ENCODE data around the gene ITGB1.
"Not testable (repeated sequence)": the region's sequence is repeated elsewhere in the genome, so short reads cannot be mapped to it uniquely, and the experiment has no call there.

ITGB1 gene

GRCh38 chr10:32911285-32912016, 46.6 kb downstream of the ITGB1 start:
- no peak for TF ChIP-seq ZNF274 (IDR thresholded peaks at IDR 0.05; ENCODE audit: low read depth, low read length)
- H3K4me3 ChIP-seq (ENCODE audit: low read length), result no peak overlapping the region

DNA sequence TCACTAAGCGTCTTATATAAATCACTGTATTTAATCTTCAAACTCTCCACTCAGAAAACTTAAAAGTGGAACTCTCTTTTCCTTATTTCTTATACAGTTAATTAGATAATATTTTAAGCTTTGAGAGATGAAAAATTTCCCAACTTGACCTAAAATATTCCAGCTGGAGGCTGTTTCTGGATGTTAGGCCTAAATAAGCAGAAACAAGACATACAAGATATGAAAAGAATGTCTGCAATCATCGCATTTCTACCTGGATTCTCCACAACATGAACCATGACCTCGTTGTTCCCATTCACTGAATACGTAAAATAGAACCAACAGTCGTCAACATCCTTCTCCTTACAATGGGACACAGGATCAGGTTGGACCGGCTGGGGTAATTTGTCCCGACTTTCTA, 48.1 kb downstream of the ITGB1 start:
- not testable (repeated sequence) for H3K4me3 ChIP-seq (ENCODE audit: low read length)

DNA sequence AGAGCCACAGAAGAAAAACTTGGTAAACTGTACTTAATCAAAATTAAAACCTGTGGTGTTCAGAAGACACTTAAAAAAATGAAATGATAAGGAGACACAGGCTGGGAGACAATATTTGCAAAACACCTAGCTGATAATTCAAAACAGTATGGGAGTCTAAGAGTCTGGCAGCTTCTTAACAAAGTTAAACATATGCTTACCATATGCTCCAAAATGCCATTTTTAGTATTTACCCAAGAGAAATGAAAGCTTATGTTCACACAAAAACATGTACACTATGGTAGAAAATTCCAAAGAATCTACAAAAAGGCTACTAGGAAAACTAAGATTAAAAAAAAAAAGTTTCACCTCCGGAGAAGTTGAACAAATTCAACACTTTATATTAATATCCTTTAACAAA, 48.6 kb downstream of the ITGB1 start:
- TF ChIP-seq ZNF274 (IDR thresholded peaks at IDR 0.05; ENCODE audit: low read depth, low read length), result no peak

DNA sequence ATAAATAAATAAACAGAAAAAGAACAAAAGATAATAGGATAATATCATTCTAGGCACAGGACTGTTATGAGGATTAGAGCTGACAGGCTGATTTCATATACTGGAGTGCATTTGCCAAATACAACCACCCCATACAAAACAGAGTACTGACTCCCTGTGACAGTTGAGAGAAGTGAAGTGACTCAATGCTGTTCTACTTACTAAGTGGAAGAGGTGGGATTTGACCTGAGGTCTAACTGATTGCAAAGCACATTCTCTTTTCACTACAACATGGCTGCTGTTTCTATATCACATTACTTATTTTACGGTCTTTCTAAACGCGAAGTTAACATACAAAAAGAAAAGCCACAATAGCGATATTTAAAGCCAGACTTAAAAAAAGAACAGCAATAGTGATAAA, 51.4 kb downstream of the ITGB1 start:
- H3K4me3 ChIP-seq (ENCODE audit: low read length), result no peak overlapping the region
- no peak for TF ChIP-seq ZNF274 (IDR thresholded peaks at IDR 0.05; ENCODE audit: low read depth, low read length)

More for the DNA sequence above, 48.6 kb downstream of the ITGB1 start:
- no peak overlapping the region for H3K4me3 ChIP-seq (ENCODE audit: low read length)

DNA sequence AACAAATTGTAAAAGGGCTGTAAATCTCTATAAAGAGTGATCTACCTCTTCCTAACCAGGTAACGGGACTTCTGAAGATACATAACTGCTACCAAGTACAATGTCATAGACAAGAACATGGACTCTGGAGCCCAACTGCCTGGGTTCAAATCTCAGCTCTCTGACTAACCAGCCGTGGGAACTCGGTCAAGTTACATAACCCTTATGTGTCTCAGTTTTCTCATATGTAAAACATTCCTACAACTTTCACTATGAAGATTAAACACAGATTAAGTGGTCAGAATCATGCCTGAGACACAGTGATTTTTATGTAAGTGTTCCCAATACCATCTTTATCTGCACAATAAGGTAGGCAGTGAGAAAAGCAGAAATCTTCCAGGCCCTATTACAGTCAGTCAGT, 52.6 kb downstream of the ITGB1 start:
- no peak for TF ChIP-seq ZNF274 (IDR thresholded peaks at IDR 0.05; ENCODE audit: low read depth, low read length)
- no peak overlapping the region for H3K4me3 ChIP-seq (ENCODE audit: low read length)

GRCh38 chr10:32901815-32902214, 56.2 kb downstream of the ITGB1 start:
- no peak for TF ChIP-seq ZNF274 (IDR thresholded peaks at IDR 0.05; ENCODE audit: low read depth, low read length)
- no peak overlapping the region for H3K4me3 ChIP-seq (ENCODE audit: low read length)

- H3K4me3 ChIP-seq (ENCODE audit: low read length), result not testable (repeated sequence)
Measured at GRCh38 chr10:32895200-32895968, 62.6 kb downstream of the ITGB1 start.

- TF ChIP-seq ZNF274 (IDR thresholded peaks at IDR 0.05; ENCODE audit: low read depth, low read length), result no peak
- H3K4me3 ChIP-seq (ENCODE audit: low read length), result no peak overlapping the region
Measured at GRCh38 chr10:32893916-32894664, 63.9 kb downstream of the ITGB1 start.

DNA sequence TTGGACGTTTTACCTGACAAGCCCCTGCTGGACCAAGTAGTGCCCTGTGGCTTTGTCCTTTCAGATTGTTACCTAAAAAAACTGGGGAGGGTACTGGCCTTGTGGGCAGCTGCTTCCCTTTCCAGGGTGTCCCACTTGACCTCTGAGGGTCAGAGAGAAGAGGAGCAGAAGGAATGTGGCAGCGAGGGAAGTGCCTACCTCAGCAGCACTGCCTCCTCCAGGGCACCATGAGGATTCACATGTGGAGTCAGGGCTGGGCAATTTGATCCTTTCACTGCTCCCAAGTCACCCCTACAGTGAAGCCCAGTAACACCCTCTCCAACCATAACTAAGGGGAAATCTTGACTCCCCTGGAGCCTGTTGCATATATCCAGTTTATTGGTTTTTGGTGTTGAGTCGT, 64.6 kb downstream of the ITGB1 start:
- no peak for TF ChIP-seq ZNF274 (IDR thresholded peaks at IDR 0.05; ENCODE audit: low read depth, low read length)
- H3K4me3 ChIP-seq (ENCODE audit: low read length), result no peak overlapping the region

DNA sequence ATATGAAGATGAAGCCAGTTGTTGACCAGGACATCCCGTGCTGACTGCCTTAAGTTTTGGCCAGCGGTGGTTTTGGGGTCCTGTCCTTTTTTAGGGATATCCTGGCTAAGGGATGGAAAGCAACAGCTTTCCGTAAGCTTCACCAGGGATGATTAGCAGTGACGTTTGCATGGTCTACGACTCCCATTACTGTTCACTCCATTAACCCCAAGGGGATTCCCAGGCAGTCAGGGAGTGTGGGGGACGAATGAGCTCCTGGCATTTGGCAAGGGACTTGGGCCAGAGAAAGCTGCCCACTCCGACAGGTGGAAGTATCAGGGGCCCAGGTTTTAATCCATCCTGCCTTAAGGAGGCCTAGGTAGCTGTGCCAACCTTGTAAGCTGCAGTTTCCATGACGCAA, 66.8 kb downstream of the ITGB1 start:
- no peak overlapping the region for H3K4me3 ChIP-seq (ENCODE audit: low read length)
- no peak for TF ChIP-seq ZNF274 (IDR thresholded peaks at IDR 0.05; ENCODE audit: low read depth, low read length)

- no peak overlapping the region for H3K4me3 ChIP-seq (ENCODE audit: low read length)
- no peak for TF ChIP-seq ZNF274 (IDR thresholded peaks at IDR 0.05; ENCODE audit: low read depth, low read length)
Measured at GRCh38 chr10:32890444-32890843, 67.6 kb downstream of the ITGB1 start.

GRCh38 chr10:32889631-32890212, 68.3 kb downstream of the ITGB1 start:
- H3K4me3 ChIP-seq (ENCODE audit: low read length), result no peak overlapping the region
- no peak for TF ChIP-seq ZNF274 (IDR thresholded peaks at IDR 0.05; ENCODE audit: low read depth, low read length)

- H3K4me3 ChIP-seq (ENCODE audit: low read length), result no peak overlapping the region
- TF ChIP-seq ZNF274 (IDR thresholded peaks at IDR 0.05; ENCODE audit: low read depth, low read length), result no peak
Measured at GRCh38 chr10:32888161-32888927, 69.7 kb downstream of the ITGB1 start.

GRCh38 chr10:32887481-32887880, 70.5 kb downstream of the ITGB1 start:
- no peak for TF ChIP-seq ZNF274 (IDR thresholded peaks at IDR 0.05; ENCODE audit: low read depth, low read length)
- no peak overlapping the region for H3K4me3 ChIP-seq (ENCODE audit: low read length)

Measured in GM08714 (cell line).